Neural cell (in vitro differentiated cells): ENCODE data around the gene MECR. TPM values are rescaled to one million over a fixed set of nuclear protein-coding genes. Genes with fewer than 3 reads are reported as not detected.

Source experiments
- H2AFZ ChIP-seq: fragments of 200-600, 300-800 bp; sonication (generic), shearing (Covaris generic); 2 replicates; pipeline ENCODE4 v1.6.0; 2014; ENCODE audit warnings: low read depth, mild to moderate bottlenecking, antibody characterized with exemption, low read length, moderate library complexity
- H3F3A ChIP-seq: fragments of 200-600 bp; shearing (Covaris generic); 2 replicates; pipeline ENCODE4 v1.6.1; 2016; ENCODE audit warnings: mild to moderate bottlenecking, moderate library complexity, mixed read lengths, antibody characterized with exemption, low read length; ENCODE audit not compliant: insufficient read depth, poor library complexity, severe bottlenecking
- H3K27ac ChIP-seq: fragments of 200-600, 300-800 bp; sonication (generic), shearing (Covaris generic); 2 replicates; pipeline ENCODE4 v1.5.1; 2014; ENCODE audit warnings: mild to moderate bottlenecking, low read length, moderate library complexity
- H3K27me3 ChIP-seq: fragments of 300-800, 200-600 bp; sonication (generic), shearing (Covaris generic); 2 replicates; pipeline ENCODE4 v1.6.0; 2014; ENCODE audit warnings: mild to moderate bottlenecking, low read depth, low read length, moderate library complexity; ENCODE audit not compliant: insufficient read depth
- H3K36me3 ChIP-seq: fragments of 300-800, 200-600 bp; sonication (generic), shearing (Covaris generic); 2 replicates; pipeline ENCODE4 v1.5.1; 2014; ENCODE audit warnings: mild to moderate bottlenecking, antibody characterized with exemption, low read length, moderate library complexity; ENCODE audit not compliant: insufficient read depth
- H3K4me2 ChIP-seq: fragments of 300-800, 200-600 bp; sonication (generic), shearing (Covaris generic); 2 replicates; pipeline ENCODE4 v1.6.0; 2014; ENCODE audit warnings: mild to moderate bottlenecking, low read length
- H3K4me3 ChIP-seq: fragments of 300-800, 200-600 bp; sonication (generic), shearing (Covaris generic); 2 replicates; pipeline ENCODE4 v1.5.1; 2014; ENCODE audit warnings: mild to moderate bottlenecking, low read length, moderate library complexity
- H3K79me2 ChIP-seq: fragments of 200-600 bp; shearing (Covaris generic); replicated peaks from 2 replicates; pipeline ENCODE4 v1.6.0; 2014; ENCODE audit warnings: mild to moderate bottlenecking, low read length, moderate library complexity; ENCODE audit not compliant: insufficient read depth
- H3K9ac ChIP-seq: fragments of 300-800, 200-600 bp; sonication (generic), shearing (Covaris generic); 2 replicates; pipeline ENCODE4 v1.6.1; 2016; ENCODE audit warnings: mild to moderate bottlenecking, low read length, mixed read lengths
- H3K9me2 ChIP-seq: fragments of 200-600 bp; shearing (Covaris generic); 2 replicates; pipeline ENCODE4 v1.6.1; 2016; ENCODE audit warnings: mild to moderate bottlenecking, low read length, mixed read lengths; ENCODE audit not compliant: insufficient read depth
- H3K9me3 ChIP-seq: fragments of 200-600, 300-800 bp; sonication (generic), shearing (Covaris generic); 2 replicates; pipeline ENCODE4 v1.6.1; 2016; ENCODE audit warnings: mild to moderate bottlenecking, mixed run types, low read length, moderate library complexity, mixed read lengths
- H4K20me1 ChIP-seq: fragments of 200-600 bp; shearing (Covaris generic); 2 replicates; pipeline ENCODE4 v1.6.1; 2016; ENCODE audit warnings: mild to moderate bottlenecking, mixed run types; ENCODE audit not compliant: insufficient read depth
- CTCF ChIP-seq: fragments of 450-650 bp; IDR thresholded peaks from 2 replicates; pipeline ENCODE4 v1.5.1; 2014; ENCODE audit warnings: antibody characterized with exemption, mild to moderate bottlenecking, moderate library complexity; ENCODE audit not compliant: poor library complexity, severe bottlenecking
- EP300 ChIP-seq: fragments of 450-650 bp; conservative IDR thresholded peaks from 2 replicates; pipeline ENCODE4 v1.6.1; 2014; ENCODE audit warnings: antibody characterized with exemption, mild to moderate bottlenecking, moderate library complexity; ENCODE audit not compliant: poor library complexity, severe bottlenecking
- EZH2 ChIP-seq: fragments of 200-600, 300-800 bp; shearing (Covaris generic), sonication (generic); IDR thresholded peaks from 2 replicates; pipeline ENCODE4 v1.6.1; 2014; ENCODE audit warnings: antibody characterized with exemption, low read length, borderline replicate concordance, mild to moderate bottlenecking; ENCODE audit not compliant: insufficient read depth, poor library complexity, severe bottlenecking
- MXI1 ChIP-seq: fragments of 450-650 bp; conservative IDR thresholded peaks from 2 replicates; pipeline ENCODE4 v1.6.1; 2014; ENCODE audit warnings: antibody characterized with exemption, mild to moderate bottlenecking; ENCODE audit not compliant: poor library complexity, severe bottlenecking
- POLR2AphosphoS5 ChIP-seq: IDR thresholded peaks from 2 replicates; pipeline ENCODE4 v1.6.1; 2012
- RAD21 ChIP-seq: fragments of 450-650 bp; conservative IDR thresholded peaks from 2 replicates; pipeline ENCODE4 v1.6.1; 2014; ENCODE audit warnings: antibody characterized with exemption, mild to moderate bottlenecking, moderate library complexity
- REST ChIP-seq: IDR thresholded peaks from 2 replicates; pipeline ENCODE4 v1.6.1; 2012; ENCODE audit warnings: borderline replicate concordance
- SMC3 ChIP-seq: fragments of 450-650 bp; conservative IDR thresholded peaks from 2 replicates; pipeline ENCODE4 v1.6.1; 2014; ENCODE audit warnings: antibody characterized with exemption, mild to moderate bottlenecking, moderate library complexity; ENCODE audit not compliant: poor library complexity
- TAF1 ChIP-seq: IDR thresholded peaks from 2 replicates; pipeline ENCODE4 v1.6.1; 2012; ENCODE audit warnings: low read depth
- polyA minus RNA-seq: library from RNA; depleted of rRNA, polyadenylated mRNA; stranded (reverse); fragments of >200 nt; gene quantifications from 2 replicates; pipeline ENCODE4 v1.2.3, GENCODE V29; 2014
- polyA plus RNA-seq: library from polyadenylated mRNA; depleted of rRNA; stranded (reverse); fragments of >200 nt; gene quantifications from 2 replicates; pipeline ENCODE4 v1.2.3, GENCODE V29; 2014

The MECR gene
- polyA plus RNA-seq, result 14.0 and 27.6 TPM in 2 replicates
- 17.8 and 18.5 TPM in 2 replicates for polyA minus RNA-seq

GRCh38 chr1:29230553-29231378 lies at the start of gene MECR:
MECR (minus strand) TSS chr1:29230934; CDS start chr1:29230906, 28 bp downstream.
- Histone ChIP-seq H3K4me3 (peak within 1 kb of the TSS; percentile 83), H3K27ac (peak within 1 kb of the TSS; percentile 53), H3K9me3 (no peaks in the 10 kb centered on the region), H3K4me2 (peak within 1 kb of the TSS; percentile 66), H3F3A (peaks cover 2% of the 10 kb centered on the region), H3K9me2 (no peaks in the 10 kb centered on the region), H2AFZ (peak within 1 kb of the TSS; percentile 94), H3K27me3 (peaks cover 5% of the 10 kb centered on the region), H4K20me1 (no peaks in the 10 kb centered on the region), H3K79me2 (peaks cover 5% of the 10 kb centered on the region), H3K36me3 (no peaks in the 10 kb centered on the region), H3K9ac (peak within 1 kb of the TSS; percentile 77)
- TF ChIP-seq REST (peak; percentile 45), TAF1 (no peak), EP300 (peak; percentile 41), SMC3 (peak; percentile 27), CTCF (peak; percentile 51), EZH2 (no peak), RAD21 (no peak), MXI1 (peak; percentile 93), POLR2AphosphoS5 (peak; percentile 61)

- Histone ChIP-seq H3K79me2 (no peaks in the 10 kb centered on the region), H3K36me3 (no peaks in the 10 kb centered on the region), H3K9me3 (no peaks in the 10 kb centered on the region), H3K27me3 (no peaks in the 10 kb centered on the region), H3K9me2 (no peaks in the 10 kb centered on the region), H2AFZ (no peak overlapping the region), H3K4me2 (no peak overlapping the region), H4K20me1 (no peaks in the 10 kb centered on the region), H3K9ac (no peak overlapping the region), H3K27ac (no peak overlapping the region), H3K4me3 (no peak overlapping the region), H3F3A (no peaks in the 10 kb centered on the region)
- TF ChIP-seq POLR2AphosphoS5 (no peak), RAD21 (no peak), REST (no peak), EZH2 (no peak), SMC3 (no peak), MXI1 (no peak), EP300 (no peak), TAF1 (no peak), CTCF (no peak)
These were observed 49.2 kb upstream of the MECR start for GRCh38 chr1:29279951-29280391.
